A549 (cell line): ENCODE data around the gene TRIM25.

Experiments
- CEBPB ChIP-seq, 2 experiments: fragments of >200 bp in 1 of 2; sonication (Bioruptor Twin) in 1 of 2; formaldehyde crosslinking in 1 of 2; IDR thresholded peaks; 2 replicates each; pipeline ENCODE4 v1.6.1; 2012 to 2016
- CHD2 ChIP-seq: fragments of 150-350 bp; IDR thresholded peaks from 2 replicates; pipeline ENCODE4 v1.6.1; 2014; ENCODE audit warnings: low read length; ENCODE audit not compliant: partially characterized antibody
- CHD4 ChIP-seq: fragments of 200-600 bp; sonication (generic); IDR thresholded peaks from 2 replicates; pipeline ENCODE4 v1.6.1; 2016; ENCODE audit warnings: antibody characterized with exemption, mild to moderate bottlenecking, borderline replicate concordance
- CTCF ChIP-seq: fragments of >200 bp; sonication (Bioruptor Twin); formaldehyde crosslinking; IDR thresholded peaks from 3 replicates; pipeline ENCODE4 v1.5.1; 2016
- EHMT2 ChIP-seq: fragments of 200-600 bp; sonication (generic); IDR thresholded peaks from 2 replicates; pipeline ENCODE4 v1.6.1; 2016; ENCODE audit warnings: antibody characterized with exemption, low read depth, mild to moderate bottlenecking, moderate library complexity
- GATA3 ChIP-seq: IDR thresholded peaks from 2 replicates; pipeline ENCODE4 v1.6.1; 2012; ENCODE audit warnings: borderline replicate concordance
- HMGXB4 ChIP-seq: fragments of 250-450 bp; sonication (Bioruptor Pico); IDR thresholded peaks from 2 replicates; pipeline ENCODE4 v1.5.0; 2021; ENCODE audit warnings: mild to moderate bottlenecking, moderate library complexity, borderline replicate concordance
- MAFK ChIP-seq: fragments of 450-650 bp; IDR thresholded peaks from 2 replicates; pipeline ENCODE4 v1.6.1; 2014; ENCODE audit not compliant: partially characterized antibody
- MYC ChIP-seq: IDR thresholded peaks from 2 replicates; pipeline ENCODE4 v1.6.1; 2012; ENCODE audit warnings: mild to moderate bottlenecking, inconsistent platforms, low read length, improper control_type of control experiment, borderline replicate concordance
- POLR2A ChIP-seq: IDR thresholded peaks from 2 replicates; pipeline ENCODE4 v1.6.1; 2012; ENCODE audit warnings: mild to moderate bottlenecking, low read length
- RCOR1 ChIP-seq: fragments of 150-350 bp; IDR thresholded peaks from 2 replicates; pipeline ENCODE4 v1.6.1; 2014; ENCODE audit warnings: antibody characterized with exemption, low read length, low read depth
- REST ChIP-seq: fragments of 200-600 bp; sonication (generic); IDR thresholded peaks from 2 replicates; pipeline ENCODE4 v1.6.1; 2016; ENCODE audit warnings: antibody characterized with exemption, mild to moderate bottlenecking, moderate library complexity
- SREBF2 ChIP-seq: fragments of 450-650 bp; IDR thresholded peaks from 2 replicates; pipeline ENCODE4 v1.6.1; 2014; ENCODE audit warnings: mild to moderate bottlenecking, moderate library complexity
- ZSCAN20 ChIP-seq: fragments of 250-450 bp; sonication (Bioruptor Pico); IDR thresholded peaks from 2 replicates; pipeline ENCODE4 v1.8.0; 2022; ENCODE audit warnings: mild to moderate bottlenecking, moderate library complexity

GRCh38 chr17:56868716-56869115 is 45.1 kb downstream of the TRIM25 start:
- no peak for TF ChIP-seq CTCF
- no peak for TF ChIP-seq REST
- no peak for TF ChIP-seq ZSCAN20 (CRISPR knock-in tag)
- no peak for TF ChIP-seq CHD4
- no peak for TF ChIP-seq POLR2A
- no peak for TF ChIP-seq CHD2
- no peak for TF ChIP-seq GATA3
- TF ChIP-seq MAFK: no peak
- no peak for TF ChIP-seq CEBPB (IDR thresholded peaks at IDR 0.05)
- no peak for TF ChIP-seq HMGXB4 (CRISPR knock-in tag)
- no peak for TF ChIP-seq SREBF2
- no peak for TF ChIP-seq MYC
- no peak for TF ChIP-seq EHMT2
- TF ChIP-seq RCOR1: no peak
